HCT116 (cell line): ENCODE results near the gene FGFR1OP2. TPM values are rescaled to one million over a fixed set of nuclear protein-coding genes. Genes with fewer than 3 reads are reported as not detected.

ENCODE experiments used
- ATAC-seq: fragments of 200-7000 bp; cut with Tn5 transposase; 2 replicates; pipeline ENCODE4 v1.9.1; 2020; ENCODE audit warnings: mild to moderate bottlenecking, moderate library complexity
- BruUV-seq: library from RNA; stranded (reverse); fragments of 400-500 nt; replicated peaks from 2 replicates; lab custom pipeline; 2021; lab: Mats Ljungman, UMichigan
- CTCF ChIA-PET: fragments of 300-600 bp; sonication (Branson Sonifier 250); formaldehyde crosslinking; loops from one replicate; lab custom pipeline; 2021; ENCODE audit warnings: antibody characterized with exemption; lab: Charles Lee
- POLR2A ChIA-PET: fragments of 300-600, 350-600 bp; sonication (Branson Sonifier 250); formaldehyde crosslinking; loops from one replicate; lab custom pipeline; 2021; ENCODE audit warnings: antibody characterized with exemption; lab: Charles Lee
- RAD21 ChIA-PET, 2 experiments: fragments of 300-600 bp; sonication (Branson Sonifier 250); formaldehyde crosslinking; loops; one replicate each; lab custom pipeline; 2023; ENCODE audit warnings: low total read pairs in 2 of 2; ENCODE audit not compliant: uncharacterized antibody in 2 of 2, unreplicated experiment in 2 of 2, low non-redundant PET in 1 of 2; lab: Charles Lee
- DNase-seq: peaks from one replicate; pipeline ENCODE4 v3.0.0-alpha.2; 2010; ENCODE audit warnings: low read depth, low spot score
- H2AFZ ChIP-seq: fragments of 200-600 bp; shearing (Covaris generic), sonication (generic); 2 replicates; pipeline ENCODE4 v1.6.1; 2017; ENCODE audit warnings: low read depth, mixed run types, mixed read lengths, antibody characterized with exemption, low read length; ENCODE audit not compliant: poor library complexity, severe bottlenecking
- H3K27ac ChIP-seq: 2 replicates; pipeline ENCODE4 v1.5.1; 2012; ENCODE audit warnings: low read depth, low read length
- H3K27me3 ChIP-seq: fragments of 200-600 bp; sonication (generic); 2 replicates; pipeline ENCODE4 v1.6.1; 2016; ENCODE audit warnings: mixed run types, low read length, mixed read lengths; ENCODE audit not compliant: insufficient read depth
- H3K36me3 ChIP-seq, 2 experiments: fragments of 200-500 bp in 1 of 2; fragments of 200-600 bp in 1 of 2; sonication (Bioruptor generic) in 1 of 2; sonication (generic) in 1 of 2; 2 replicates each; pipeline versions ENCODE4 v1.5.1 to v1.6.1; 2014 to 2016; ENCODE audit warnings: low read length in 2 of 2, inconsistent platforms in 1 of 2, mixed read lengths in 1 of 2, mixed run types in 1 of 2; ENCODE audit not compliant: insufficient read depth in 2 of 2, control insufficient read depth in 1 of 2
- H3K4me1 ChIP-seq, 2 experiments: fragments of 200-600 bp in 1 of 2; sonication (generic) in 1 of 2; 2 replicates each; pipeline versions ENCODE4 v1.5.1 to v1.6.1; 2012 to 2017; ENCODE audit warnings: low read length in 2 of 2, inconsistent platforms in 1 of 2, mild to moderate bottlenecking in 1 of 2, mixed read lengths in 1 of 2, mixed run types in 1 of 2, moderate library complexity in 1 of 2; ENCODE audit not compliant: insufficient read depth in 2 of 2, control insufficient read depth in 1 of 2
- H3K4me2 ChIP-seq: fragments of 200-600 bp; sonication (generic); 2 replicates; pipeline ENCODE4 v1.6.1; 2017; ENCODE audit warnings: mixed run types, low read length, mixed read lengths
- H3K4me3 ChIP-seq, 2 experiments: fragments of 200-600 bp in 1 of 2; sonication (generic) in 1 of 2; replicated peaks in 1 of 2; 2 replicates each; pipeline ENCODE4 v1.5.1; 2011 to 2016; ENCODE audit warnings: low read length in 2 of 2, control low read depth in 1 of 2, low read depth in 1 of 2, mild to moderate bottlenecking in 1 of 2, mixed read lengths in 1 of 2, mixed run types in 1 of 2
- H3K79me2 ChIP-seq: fragments of 200-600 bp; sonication (generic); 2 replicates; pipeline ENCODE4 v1.6.1; 2017; ENCODE audit warnings: mild to moderate bottlenecking, mixed run types, low read length, moderate library complexity, mixed read lengths; ENCODE audit not compliant: insufficient read depth
- H3K9ac ChIP-seq: fragments of 200-600 bp; sonication (generic); 2 replicates; pipeline ENCODE4 v1.6.1; 2016; ENCODE audit warnings: low read length, mixed read lengths
- H3K9me2 ChIP-seq: fragments of 200-600 bp; sonication (generic), shearing (Covaris generic); 2 replicates; pipeline ENCODE4 v1.6.1; 2017; ENCODE audit warnings: mixed run types, mild to moderate bottlenecking, moderate library complexity; ENCODE audit not compliant: insufficient read depth
- H3K9me3 ChIP-seq, 2 experiments: fragments of 200-500 bp in 1 of 2; fragments of 200-600 bp in 1 of 2; sonication (Bioruptor generic) in 1 of 2; sonication (generic) in 1 of 2; 2 replicates each; pipeline ENCODE4 v1.6.1; 2014 to 2017; ENCODE audit warnings: low read length in 2 of 2, mixed read lengths in 2 of 2, inconsistent platforms in 1 of 2, low read depth in 1 of 2, mild to moderate bottlenecking in 1 of 2, mixed run types in 1 of 2, moderate library complexity in 1 of 2; ENCODE audit not compliant: control insufficient read depth in 1 of 2, insufficient read depth in 1 of 2
- H4K20me1 ChIP-seq: fragments of 200-600 bp; sonication (generic), shearing (Covaris generic); 2 replicates; pipeline ENCODE4 v1.6.1; 2017; ENCODE audit warnings: mixed run types, mild to moderate bottlenecking, moderate library complexity; ENCODE audit not compliant: insufficient read depth
- ATF3 ChIP-seq: IDR thresholded peaks from 2 replicates; pipeline ENCODE4 v1.6.1; 2012
- CBX3 ChIP-seq: IDR thresholded peaks from 2 replicates; pipeline ENCODE4 v1.6.1; 2012; ENCODE audit warnings: low read depth
- EGR1 ChIP-seq: IDR thresholded peaks from 2 replicates; pipeline ENCODE4 v1.6.1; 2012; ENCODE audit warnings: low read depth
- ELF1 ChIP-seq: IDR thresholded peaks from 2 replicates; pipeline ENCODE4 v1.6.1; 2012; ENCODE audit warnings: low read depth, borderline replicate concordance
- EZH2 ChIP-seq: fragments of 200-600 bp; sonication (generic); IDR thresholded peaks from 2 replicates; pipeline ENCODE4 v1.6.1; 2017; ENCODE audit warnings: antibody characterized with exemption, mixed run types
- EZH2phosphoT487 ChIP-seq: fragments of 200-600 bp; IDR thresholded peaks from 2 replicates; pipeline ENCODE4 v1.6.1; 2018; ENCODE audit warnings: antibody characterized with exemption, borderline replicate concordance
- JUND ChIP-seq: IDR thresholded peaks from 2 replicates; pipeline ENCODE4 v1.6.1; 2012
- MAX ChIP-seq: IDR thresholded peaks from 2 replicates; pipeline ENCODE4 v1.6.1; 2012
- POLR2A ChIP-seq: IDR thresholded peaks from 2 replicates; pipeline ENCODE4 v1.7.0; 2011; ENCODE audit warnings: borderline replicate concordance; ENCODE audit not compliant: insufficient read depth, insufficient read length; ENCODE audit errors: extremely low read depth
- POLR2AphosphoS5 ChIP-seq: IDR thresholded peaks from 2 replicates; pipeline ENCODE4 v1.6.1; 2011; ENCODE audit warnings: mild to moderate bottlenecking, low read depth, low read length, moderate library complexity
- REST ChIP-seq: IDR thresholded peaks from 2 replicates; pipeline ENCODE4 v1.6.1; 2012; ENCODE audit warnings: low read depth
- ZBTB33 ChIP-seq: IDR thresholded peaks from 2 replicates; pipeline ENCODE4 v1.6.1; 2011; ENCODE audit warnings: mild to moderate bottlenecking, low read length, moderate library complexity; ENCODE audit not compliant: insufficient replicate concordance; ENCODE audit errors: extremely low read depth
- ZFX ChIP-seq: fragments of 450-650 bp; IDR thresholded peaks from 2 replicates; pipeline ENCODE4 v1.6.1; 2017
- intact Hi-C: fragments of 100-400 bp; cut with micrococcal nuclease; formaldehyde crosslinking; loops from 2 replicates; pipeline ENCODE4 v1.10.0; 2022
- total RNA-seq: library from RNA; stranded (reverse); gene quantifications from one replicate; pipeline ENCODE4 v1.2.1, GENCODE V29; 2021; ENCODE audit not compliant: unreplicated experiment

The FGFR1OP2 gene
- total RNA-seq, 1 experiment from 2014 or later = 29.6 TPM

GRCh38 chr12:26988703-26989102, 50.4 kb downstream of the FGFR1OP2 start:
- no TSS peak for BruUV-seq
- RAD21 ChIA-PET = no interaction called here
- Histone ChIP-seq H3K9me2 (no peaks in the 10 kb centered on the region), H4K20me1 (no peaks in the 10 kb centered on the region), H3K27me3 (no peaks in the 10 kb centered on the region), H3K9ac (no peak overlapping the region), H3K4me2 (no peak overlapping the region), H3K79me2 (no peaks in the 10 kb centered on the region), H2AFZ (no peak overlapping the region), H3K4me1 (no peaks in the 10 kb centered on the region), H3K9me3 (no peaks in the 10 kb centered on the region), H3K27ac (no peak overlapping the region), H3K36me3 (peaks cover 0 to 4% of the 10 kb centered on the region in 2 experiments; a peak in 1 of 4 replicates), H3K4me3 (no peak overlapping the region)
- POLR2A ChIA-PET = no interaction called here
- ATAC-seq (no peak), DNase-seq (no peak)
- intact Hi-C loops = no loop called here
- CTCF ChIA-PET = no interaction called here
- no peak for TF ChIP-seq POLR2AphosphoS5
- no peak for TF ChIP-seq EGR1
- no peak for TF ChIP-seq REST
- no peak for TF ChIP-seq EZH2
- TF ChIP-seq ZBTB33 = no peak
- TF ChIP-seq MAX = no peak
- no peak for TF ChIP-seq ZFX
- no peak for TF ChIP-seq EZH2phosphoT487
- TF ChIP-seq CBX3 = no peak
- TF ChIP-seq JUND = no peak
- TF ChIP-seq POLR2A = no peak
- TF ChIP-seq ELF1 = no peak
- no peak for TF ChIP-seq ATF3
